HCT116 (cell line): ENCODE measurements around the gene PRKD3. TPM values are rescaled to one million over a fixed set of nuclear protein-coding genes. Genes with fewer than 3 reads are reported as not detected.

Source experiments
- ATAC-seq: fragments of 200-7000 bp; cut with Tn5 transposase; 2 replicates; pipeline ENCODE4 v1.9.1; 2020; ENCODE audit warnings: mild to moderate bottlenecking, moderate library complexity
- BruUV-seq: library from RNA; stranded (reverse); fragments of 400-500 nt; replicated peaks from 2 replicates; lab custom pipeline; 2021; lab: Mats Ljungman, UMichigan
- CTCF ChIA-PET: fragments of 300-600 bp; sonication (Branson Sonifier 250); formaldehyde crosslinking; loops from one replicate; lab custom pipeline; 2021; ENCODE audit warnings: antibody characterized with exemption; lab: Charles Lee
- POLR2A ChIA-PET: fragments of 300-600, 350-600 bp; sonication (Branson Sonifier 250); formaldehyde crosslinking; loops from one replicate; lab custom pipeline; 2021; ENCODE audit warnings: antibody characterized with exemption; lab: Charles Lee
- RAD21 ChIA-PET, 2 experiments: fragments of 300-600 bp; sonication (Branson Sonifier 250); formaldehyde crosslinking; loops; one replicate each; lab custom pipeline; 2023; ENCODE audit warnings: low total read pairs in 2 of 2; ENCODE audit not compliant: uncharacterized antibody in 2 of 2, unreplicated experiment in 2 of 2, low non-redundant PET in 1 of 2; lab: Charles Lee
- DNase-seq: peaks from one replicate; pipeline ENCODE4 v3.0.0-alpha.2; 2010; ENCODE audit warnings: low read depth, low spot score
- H2AFZ ChIP-seq: fragments of 200-600 bp; shearing (Covaris generic), sonication (generic); 2 replicates; pipeline ENCODE4 v1.6.1; 2017; ENCODE audit warnings: low read depth, mixed run types, mixed read lengths, antibody characterized with exemption, low read length; ENCODE audit not compliant: poor library complexity, severe bottlenecking
- H3K27ac ChIP-seq: 2 replicates; pipeline ENCODE4 v1.5.1; 2012; ENCODE audit warnings: low read depth, low read length
- H3K27me3 ChIP-seq: fragments of 200-600 bp; sonication (generic); 2 replicates; pipeline ENCODE4 v1.6.1; 2016; ENCODE audit warnings: mixed run types, low read length, mixed read lengths; ENCODE audit not compliant: insufficient read depth
- H3K36me3 ChIP-seq, 2 experiments: fragments of 200-500 bp in 1 of 2; fragments of 200-600 bp in 1 of 2; sonication (Bioruptor generic) in 1 of 2; sonication (generic) in 1 of 2; 2 replicates each; pipeline versions ENCODE4 v1.5.1 to v1.6.1; 2014 to 2016; ENCODE audit warnings: low read length in 2 of 2, inconsistent platforms in 1 of 2, mixed read lengths in 1 of 2, mixed run types in 1 of 2; ENCODE audit not compliant: insufficient read depth in 2 of 2, control insufficient read depth in 1 of 2
- H3K4me1 ChIP-seq, 2 experiments: fragments of 200-600 bp in 1 of 2; sonication (generic) in 1 of 2; 2 replicates each; pipeline versions ENCODE4 v1.5.1 to v1.6.1; 2012 to 2017; ENCODE audit warnings: low read length in 2 of 2, inconsistent platforms in 1 of 2, mild to moderate bottlenecking in 1 of 2, mixed read lengths in 1 of 2, mixed run types in 1 of 2, moderate library complexity in 1 of 2; ENCODE audit not compliant: insufficient read depth in 2 of 2, control insufficient read depth in 1 of 2
- H3K4me2 ChIP-seq: fragments of 200-600 bp; sonication (generic); 2 replicates; pipeline ENCODE4 v1.6.1; 2017; ENCODE audit warnings: mixed run types, low read length, mixed read lengths
- H3K4me3 ChIP-seq, 2 experiments: fragments of 200-600 bp in 1 of 2; sonication (generic) in 1 of 2; replicated peaks in 1 of 2; 2 replicates each; pipeline ENCODE4 v1.5.1; 2011 to 2016; ENCODE audit warnings: low read length in 2 of 2, control low read depth in 1 of 2, low read depth in 1 of 2, mild to moderate bottlenecking in 1 of 2, mixed read lengths in 1 of 2, mixed run types in 1 of 2
- H3K79me2 ChIP-seq: fragments of 200-600 bp; sonication (generic); 2 replicates; pipeline ENCODE4 v1.6.1; 2017; ENCODE audit warnings: mild to moderate bottlenecking, mixed run types, low read length, moderate library complexity, mixed read lengths; ENCODE audit not compliant: insufficient read depth
- H3K9ac ChIP-seq: fragments of 200-600 bp; sonication (generic); 2 replicates; pipeline ENCODE4 v1.6.1; 2016; ENCODE audit warnings: low read length, mixed read lengths
- H3K9me2 ChIP-seq: fragments of 200-600 bp; sonication (generic), shearing (Covaris generic); 2 replicates; pipeline ENCODE4 v1.6.1; 2017; ENCODE audit warnings: mixed run types, mild to moderate bottlenecking, moderate library complexity; ENCODE audit not compliant: insufficient read depth
- H3K9me3 ChIP-seq, 2 experiments: fragments of 200-500 bp in 1 of 2; fragments of 200-600 bp in 1 of 2; sonication (Bioruptor generic) in 1 of 2; sonication (generic) in 1 of 2; 2 replicates each; pipeline ENCODE4 v1.6.1; 2014 to 2017; ENCODE audit warnings: low read length in 2 of 2, mixed read lengths in 2 of 2, inconsistent platforms in 1 of 2, low read depth in 1 of 2, mild to moderate bottlenecking in 1 of 2, mixed run types in 1 of 2, moderate library complexity in 1 of 2; ENCODE audit not compliant: control insufficient read depth in 1 of 2, insufficient read depth in 1 of 2
- H4K20me1 ChIP-seq: fragments of 200-600 bp; sonication (generic), shearing (Covaris generic); 2 replicates; pipeline ENCODE4 v1.6.1; 2017; ENCODE audit warnings: mixed run types, mild to moderate bottlenecking, moderate library complexity; ENCODE audit not compliant: insufficient read depth
- ATF3 ChIP-seq: IDR thresholded peaks from 2 replicates; pipeline ENCODE4 v1.6.1; 2012
- CBX3 ChIP-seq: IDR thresholded peaks from 2 replicates; pipeline ENCODE4 v1.6.1; 2012; ENCODE audit warnings: low read depth
- CEBPB ChIP-seq: IDR thresholded peaks from 2 replicates; pipeline ENCODE4 v1.6.1; 2012; ENCODE audit warnings: low read depth
- EGR1 ChIP-seq: IDR thresholded peaks from 2 replicates; pipeline ENCODE4 v1.6.1; 2012; ENCODE audit warnings: low read depth
- EZH2 ChIP-seq: fragments of 200-600 bp; sonication (generic); IDR thresholded peaks from 2 replicates; pipeline ENCODE4 v1.6.1; 2017; ENCODE audit warnings: antibody characterized with exemption, mixed run types
- EZH2phosphoT487 ChIP-seq: fragments of 200-600 bp; IDR thresholded peaks from 2 replicates; pipeline ENCODE4 v1.6.1; 2018; ENCODE audit warnings: antibody characterized with exemption, borderline replicate concordance
- FOSL1 ChIP-seq: IDR thresholded peaks from 2 replicates; pipeline ENCODE4 v1.6.1; 2012; ENCODE audit warnings: low read depth
- JUND ChIP-seq: IDR thresholded peaks from 2 replicates; pipeline ENCODE4 v1.6.1; 2012
- POLR2A ChIP-seq: IDR thresholded peaks from 2 replicates; pipeline ENCODE4 v1.7.0; 2011; ENCODE audit warnings: borderline replicate concordance; ENCODE audit not compliant: insufficient read depth, insufficient read length; ENCODE audit errors: extremely low read depth
- RAD21 ChIP-seq: IDR thresholded peaks from 2 replicates; pipeline ENCODE4 v1.6.1; 2012; ENCODE audit warnings: low read depth, mild to moderate bottlenecking
- SIN3A ChIP-seq: IDR thresholded peaks from 2 replicates; pipeline ENCODE4 v1.6.1; 2012; ENCODE audit warnings: low read depth
- SP1 ChIP-seq: IDR thresholded peaks from 2 replicates; pipeline ENCODE4 v1.6.1; 2012; ENCODE audit warnings: low read depth
- TCF7L2 ChIP-seq: IDR thresholded peaks from 2 replicates; pipeline ENCODE4 v1.7.0; 2011; ENCODE audit warnings: borderline replicate concordance, inconsistent platforms; ENCODE audit not compliant: insufficient read depth, insufficient read length; ENCODE audit errors: extremely low read depth
- YY1 ChIP-seq: IDR thresholded peaks from 2 replicates; pipeline ENCODE4 v1.6.1; 2011; ENCODE audit warnings: low read length, low read depth, moderate library complexity, mild to moderate bottlenecking; ENCODE audit not compliant: insufficient replicate concordance; ENCODE audit errors: extremely low read depth
- ZBTB33 ChIP-seq: IDR thresholded peaks from 2 replicates; pipeline ENCODE4 v1.6.1; 2011; ENCODE audit warnings: mild to moderate bottlenecking, low read length, moderate library complexity; ENCODE audit not compliant: insufficient replicate concordance; ENCODE audit errors: extremely low read depth
- ZFX ChIP-seq: fragments of 450-650 bp; IDR thresholded peaks from 2 replicates; pipeline ENCODE4 v1.6.1; 2017
- ZNF274 ChIP-seq: fragments of 200-500 bp; sonication (Bioruptor generic); IDR thresholded peaks from 2 replicates; pipeline ENCODE4 v1.6.1; 2014; ENCODE audit warnings: mild to moderate bottlenecking, low read depth, low read length, inconsistent platforms
- intact Hi-C: fragments of 100-400 bp; cut with micrococcal nuclease; formaldehyde crosslinking; loops from 2 replicates; pipeline ENCODE4 v1.10.0; 2022
- total RNA-seq: library from RNA; stranded (reverse); gene quantifications from one replicate; pipeline ENCODE4 v1.2.1, GENCODE V29; 2021; ENCODE audit not compliant: unreplicated experiment
- TF ChIP-seq, protein P1 (sequence below): IDR thresholded peaks from 2 replicates; pipeline ENCODE4 v1.6.1; 2012

The PRKD3 gene
- total RNA-seq, 1 experiment from 2014 or later = 13.9 TPM

DNA sequence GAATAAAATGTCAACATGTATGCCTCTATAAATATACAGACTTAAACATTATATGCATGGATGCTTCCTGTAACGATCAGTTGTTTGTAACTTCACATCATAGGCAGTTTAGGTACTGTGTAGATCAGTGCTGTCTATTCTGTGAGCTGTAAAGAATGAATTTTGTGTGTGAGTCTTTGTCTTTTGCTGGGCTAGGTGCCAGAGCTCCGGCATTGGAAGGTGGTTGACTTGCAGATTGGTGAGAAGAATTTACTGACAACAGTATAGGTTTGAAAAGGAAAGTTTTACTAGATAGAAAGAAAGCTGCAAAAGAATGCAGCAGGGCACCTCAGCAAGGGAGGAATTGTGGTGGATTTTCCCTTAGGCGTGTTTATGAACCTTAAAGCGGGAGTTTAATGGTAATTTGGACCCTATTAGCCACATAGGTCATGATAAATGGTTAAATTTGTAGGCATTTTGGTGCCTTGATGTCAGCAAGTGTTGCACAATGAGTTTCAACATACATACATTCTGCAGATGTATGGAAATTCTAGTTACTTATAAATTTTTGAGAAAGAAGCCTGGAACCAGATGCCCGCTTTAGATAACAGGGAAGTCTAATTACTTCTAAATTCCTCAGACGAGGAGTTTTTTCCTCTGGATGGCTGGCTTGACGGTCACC is 13.1 kb upstream of the PRKD3 start:
- RAD21 ChIA-PET = no interaction called here
- Histone ChIP-seq H2AFZ (no peak overlapping the region), H3K27ac (no peak overlapping the region), H3K9me2 (no peaks in the 10 kb centered on the region)
- POLR2A ChIA-PET = no interaction called here
- intact Hi-C loops = no loop called here
- BruUV-seq = no TSS peak
- TF ChIP-seq CBX3 = no peak
- TF ChIP-seq RAD21 = no peak
- no peak for TF ChIP-seq EZH2
- no peak for TF ChIP-seq TCF7L2
- TF ChIP-seq, all 23 proteins: peak for 0
- DNase-seq = no peak
- no peaks in the 10 kb centered on the region for H4K20me1 ChIP-seq
- no peaks in the 10 kb centered on the region for H3K27me3 ChIP-seq
- no peaks in the 10 kb centered on the region for H3K4me1 ChIP-seq
- ATAC-seq = no peak
- CTCF ChIA-PET = no interaction called here
- H3K4me2 ChIP-seq = no peak overlapping the region
- no peak overlapping the region for H3K4me3 ChIP-seq
- H3K9ac ChIP-seq = no peak overlapping the region
- H3K36me3 ChIP-seq = no peaks in the 10 kb centered on the region
- no peaks in the 10 kb centered on the region for H3K79me2 ChIP-seq
- no peaks in the 10 kb centered on the region for H3K9me3 ChIP-seq

GRCh38 chr2:37335604-37336003 is 11.0 kb upstream of the PRKD3 start:
- DNase-seq = no peak
- Histone ChIP-seq H3K79me2 (no peaks in the 10 kb centered on the region), H3K4me2 (no peak overlapping the region), H3K4me3 (no peak overlapping the region), H3K4me1 (no peaks in the 10 kb centered on the region), H3K36me3 (no peaks in the 10 kb centered on the region), H3K9me3 (no peaks in the 10 kb centered on the region), H3K9ac (no peak overlapping the region), H3K9me2 (no peaks in the 10 kb centered on the region), H2AFZ (no peak overlapping the region), H3K27me3 (no peaks in the 10 kb centered on the region), H4K20me1 (no peaks in the 10 kb centered on the region), H3K27ac (no peak overlapping the region)
- intact Hi-C loops = no loop called here
- ChIA-PET CTCF (no interaction called here), RAD21 (no interaction called here), POLR2A (no interaction called here)
- no peak for ATAC-seq
- BruUV-seq = no TSS peak
- no peak for TF ChIP-seq POLR2A
- no peak for TF ChIP-seq ZFX
- no peak for TF ChIP-seq ZNF274
- no peak for TF ChIP-seq CBX3
- no peak for TF ChIP-seq ZBTB33
- TF ChIP-seq RAD21 = no peak
- no peak for TF ChIP-seq YY1
- TF ChIP-seq CEBPB = no peak
- TF ChIP-seq EZH2 = no peak
- no peak for TF ChIP-seq SIN3A
- TF ChIP-seq JUND = no peak
- TF ChIP-seq, protein P1, sequence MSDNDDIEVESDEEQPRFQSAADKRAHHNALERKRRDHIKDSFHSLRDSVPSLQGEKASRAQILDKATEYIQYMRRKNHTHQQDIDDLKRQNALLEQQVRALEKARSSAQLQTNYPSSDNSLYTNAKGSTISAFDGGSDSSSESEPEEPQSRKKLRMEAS = no peak
- TF ChIP-seq EZH2phosphoT487 = no peak
- no peak for TF ChIP-seq SP1
- no peak for TF ChIP-seq FOSL1
- no peak for TF ChIP-seq EGR1
- TF ChIP-seq ATF3 = no peak
